HTERT RPE-1 (cell line): ENCODE results near the gene CPSF7.
"Not testable (repeated sequence)": the region's sequence is repeated elsewhere in the genome, so short reads cannot be mapped to it uniquely, and the experiment has no call there.

ENCODE experiments used
- in situ Hi-C: fragments of 300-500 bp; cut with MboI; formaldehyde crosslinking; loops from 4 replicates; pipeline ENCODE4 v1.14.3; 2020; ENCODE audit warnings: low sequenced_read_pairs

The CPSF7 gene

GRCh38 chr11:61390161-61390560 is 39.6 kb downstream of the CPSF7 start:
- in situ Hi-C loops = no loop called here

DNA sequence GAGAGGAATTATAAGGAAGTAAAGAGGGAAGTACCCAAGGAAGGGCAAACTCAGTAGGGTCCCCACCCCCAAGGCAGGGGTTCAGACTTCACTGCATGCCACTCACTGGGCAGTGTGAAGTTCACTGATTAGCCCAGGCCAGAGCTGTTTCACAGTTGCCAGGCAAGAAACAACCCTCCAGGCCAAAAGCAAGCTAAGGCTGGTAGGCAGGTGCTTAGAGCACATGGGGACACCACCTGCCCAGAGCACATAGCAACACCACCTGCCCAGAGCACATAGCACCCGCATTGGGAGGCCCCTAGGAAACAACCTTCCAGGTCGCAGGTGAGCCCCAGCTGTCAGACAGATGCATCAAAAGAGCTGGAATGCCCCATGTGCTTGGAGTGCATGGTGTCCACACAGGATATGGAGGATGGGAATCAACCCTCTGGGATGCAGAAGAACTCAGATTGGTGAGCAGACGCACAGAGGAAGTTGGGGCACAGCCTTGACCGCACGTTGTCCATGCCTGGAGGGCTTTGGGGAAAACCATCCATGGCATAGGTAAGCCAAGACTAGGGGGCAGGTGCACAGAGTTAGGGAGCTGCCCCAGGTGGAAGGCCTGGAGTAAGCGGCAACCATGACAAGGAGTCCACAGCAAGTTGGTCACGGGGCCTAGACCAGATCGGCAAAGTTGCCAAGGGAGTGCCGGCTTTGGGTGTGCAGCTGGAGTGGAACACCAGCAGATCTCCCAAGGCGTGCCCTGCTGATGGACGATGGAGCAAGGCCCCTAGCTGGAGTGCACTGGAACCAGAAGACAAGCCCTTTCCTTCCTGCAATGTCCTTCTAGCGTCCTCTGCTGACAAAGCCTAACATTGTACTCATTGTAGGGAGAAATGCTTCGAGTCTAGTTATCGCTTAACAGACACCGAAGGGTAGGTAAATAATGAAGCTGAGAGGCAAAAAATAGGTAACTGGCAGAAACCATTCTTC is 45.2 kb downstream of the CPSF7 start:
- in situ Hi-C loops = no loop called here

DNA sequence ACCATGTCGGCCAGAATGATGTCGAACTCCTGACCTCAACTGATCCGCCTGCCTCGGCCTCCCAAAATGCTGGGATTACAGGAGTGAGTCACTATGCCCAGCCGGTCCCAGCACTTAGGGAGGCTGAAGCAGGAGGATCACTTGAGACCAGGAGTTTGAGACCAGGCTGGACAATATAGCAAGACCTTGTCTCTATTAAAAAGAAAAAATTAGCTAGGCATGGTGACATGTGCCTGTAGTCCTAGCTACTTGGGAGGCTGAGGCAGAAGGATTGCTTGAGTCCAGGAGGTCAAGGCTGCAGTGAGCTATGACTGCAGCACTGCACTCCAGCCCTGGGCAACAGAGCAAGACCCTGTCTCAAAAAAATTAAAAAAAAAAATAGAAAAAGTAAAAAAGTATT is 45.9 kb downstream of the CPSF7 start:
- in situ Hi-C loops = not testable (repeated sequence)

DNA sequence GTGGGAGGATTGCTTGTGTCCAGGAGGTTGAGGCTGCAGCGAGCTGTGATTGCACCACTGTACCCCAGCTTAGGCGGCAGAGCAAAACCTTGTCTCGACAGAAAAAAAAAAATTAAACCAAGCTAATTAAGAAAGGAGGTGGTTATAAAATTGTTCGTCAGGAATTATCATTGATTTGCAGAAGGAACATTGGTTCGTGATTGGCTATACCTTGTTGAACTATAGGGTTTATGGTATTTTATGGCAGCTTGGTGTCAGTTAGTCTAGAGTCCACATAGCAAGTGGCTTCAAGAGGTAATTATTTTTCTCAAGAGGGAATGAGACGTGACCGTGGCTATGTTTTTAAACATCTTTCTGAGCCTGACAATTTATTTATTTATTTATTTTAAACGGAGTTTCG is 48.9 kb downstream of the CPSF7 start:
- in situ Hi-C loops = no loop called here

DNA sequence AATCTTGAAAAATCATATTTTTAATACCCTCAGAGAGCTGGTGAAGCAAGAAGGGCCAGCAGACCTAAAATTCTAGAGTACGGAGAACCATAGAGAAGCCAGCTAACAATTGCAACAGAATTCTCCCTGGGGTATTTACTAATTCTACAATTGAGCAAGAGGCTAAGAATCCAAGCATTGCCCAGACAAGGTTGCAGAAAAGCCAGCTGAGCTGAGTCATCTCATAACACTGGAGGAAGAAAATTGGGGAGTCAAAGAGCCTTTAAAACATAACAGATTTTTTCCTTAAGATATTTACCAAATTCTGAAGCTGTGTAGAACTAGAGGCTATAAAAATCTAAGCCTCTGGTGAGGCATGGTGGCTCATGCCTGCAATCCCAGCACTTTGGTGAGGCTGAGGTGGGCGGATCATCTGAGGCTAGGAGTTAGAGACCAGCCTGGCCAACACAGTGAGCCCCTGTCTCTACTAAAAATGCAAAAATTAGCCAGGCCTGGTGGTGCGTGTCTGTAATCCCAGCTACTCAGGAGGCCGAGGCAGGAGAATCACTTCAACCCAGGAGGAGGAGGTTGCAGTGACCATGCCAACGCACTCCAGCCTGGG is 51.0 kb downstream of the CPSF7 start:
- in situ Hi-C loops = no loop called here

DNA sequence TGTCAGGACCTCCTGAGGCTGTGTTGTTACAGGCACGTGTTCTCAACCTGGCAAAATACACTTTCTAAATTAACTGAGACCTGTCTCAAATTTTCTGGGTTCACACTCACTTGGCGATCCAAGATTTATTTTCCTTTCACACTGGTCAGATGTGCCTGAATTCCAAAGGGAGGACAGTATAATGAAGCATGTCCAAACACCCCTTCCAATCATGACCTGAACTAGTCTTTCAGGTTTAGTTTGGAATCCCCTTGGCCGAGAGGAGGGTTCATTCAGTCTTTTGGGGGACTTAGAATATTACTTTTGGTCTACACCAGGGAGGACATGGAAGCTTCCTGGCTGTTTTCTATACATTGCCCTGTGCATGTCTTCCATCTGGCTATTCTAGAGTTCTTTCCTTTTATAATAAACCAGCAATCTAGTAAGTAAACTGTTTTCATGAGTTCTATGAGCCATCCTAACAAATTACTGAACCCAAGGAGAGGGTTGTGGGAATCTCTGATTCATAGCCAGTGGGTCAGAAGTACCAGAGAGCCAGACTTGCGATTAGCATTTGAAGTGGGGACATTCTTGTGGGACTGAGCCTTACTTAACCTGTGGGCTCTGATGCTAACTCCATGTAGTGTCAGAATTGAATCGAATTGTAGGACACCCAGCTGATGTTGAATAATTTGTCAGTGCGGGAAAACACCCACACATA is 52.2 kb downstream of the CPSF7 start:
- in situ Hi-C loops = no loop called here

DNA sequence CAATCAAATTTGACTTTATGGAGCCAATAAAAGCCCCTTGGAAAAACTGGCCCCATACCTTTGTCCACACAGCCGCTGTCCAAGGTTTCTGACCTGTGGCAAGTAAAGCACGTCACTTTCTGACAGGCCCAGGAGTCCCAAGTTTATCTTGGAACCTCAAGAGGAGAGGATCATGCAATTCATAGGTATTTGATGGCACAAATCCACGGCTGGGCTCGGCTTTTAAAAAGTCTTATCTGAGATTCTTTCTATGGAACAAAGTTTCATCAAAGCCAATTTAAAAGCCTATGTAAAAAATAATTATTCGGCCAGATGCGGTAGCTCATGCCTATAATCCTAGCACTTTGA is 54.0 kb downstream of the CPSF7 start:
- in situ Hi-C loops = no loop called here

DNA sequence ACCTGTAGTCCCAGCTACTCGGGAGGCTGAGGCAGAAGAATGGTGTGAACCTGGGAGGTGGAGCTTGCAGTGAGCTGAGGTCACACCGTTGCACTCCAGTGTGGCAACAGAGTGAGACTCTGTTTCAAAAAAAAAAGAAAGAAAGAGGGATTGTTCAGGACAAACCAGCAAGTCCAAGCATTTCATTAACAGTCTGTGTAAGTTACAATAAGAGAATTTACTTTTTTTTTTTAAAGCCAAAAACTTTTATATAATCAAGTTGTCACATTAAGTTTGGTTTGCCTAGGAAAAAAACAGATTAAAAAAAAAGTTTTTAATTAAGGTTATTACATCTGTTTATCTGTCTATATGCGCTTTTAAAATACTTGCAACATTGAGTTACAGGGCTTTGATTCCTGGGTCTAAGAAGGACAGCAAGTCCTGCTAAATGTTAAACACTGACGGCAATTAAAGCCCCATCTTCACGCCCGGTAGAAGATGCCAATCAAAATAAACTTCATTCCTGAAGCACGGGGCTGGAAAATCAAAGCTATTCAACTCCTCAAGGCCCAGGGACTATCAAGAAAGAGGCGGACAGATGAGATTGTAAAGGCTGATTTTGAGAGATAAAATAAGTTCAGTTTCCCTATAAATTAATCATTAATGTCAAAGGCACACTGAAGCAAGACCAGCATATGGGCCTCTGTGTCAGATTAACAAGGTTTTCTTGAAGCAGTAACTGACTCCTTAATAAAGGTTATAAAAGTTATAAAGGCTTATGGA is 56.9 kb downstream of the CPSF7 start:
- in situ Hi-C loops = no loop called here

GRCh38 chr11:61370349-61371005 is 59.3 kb downstream of the CPSF7 start:
- in situ Hi-C loops = no loop called here

DNA sequence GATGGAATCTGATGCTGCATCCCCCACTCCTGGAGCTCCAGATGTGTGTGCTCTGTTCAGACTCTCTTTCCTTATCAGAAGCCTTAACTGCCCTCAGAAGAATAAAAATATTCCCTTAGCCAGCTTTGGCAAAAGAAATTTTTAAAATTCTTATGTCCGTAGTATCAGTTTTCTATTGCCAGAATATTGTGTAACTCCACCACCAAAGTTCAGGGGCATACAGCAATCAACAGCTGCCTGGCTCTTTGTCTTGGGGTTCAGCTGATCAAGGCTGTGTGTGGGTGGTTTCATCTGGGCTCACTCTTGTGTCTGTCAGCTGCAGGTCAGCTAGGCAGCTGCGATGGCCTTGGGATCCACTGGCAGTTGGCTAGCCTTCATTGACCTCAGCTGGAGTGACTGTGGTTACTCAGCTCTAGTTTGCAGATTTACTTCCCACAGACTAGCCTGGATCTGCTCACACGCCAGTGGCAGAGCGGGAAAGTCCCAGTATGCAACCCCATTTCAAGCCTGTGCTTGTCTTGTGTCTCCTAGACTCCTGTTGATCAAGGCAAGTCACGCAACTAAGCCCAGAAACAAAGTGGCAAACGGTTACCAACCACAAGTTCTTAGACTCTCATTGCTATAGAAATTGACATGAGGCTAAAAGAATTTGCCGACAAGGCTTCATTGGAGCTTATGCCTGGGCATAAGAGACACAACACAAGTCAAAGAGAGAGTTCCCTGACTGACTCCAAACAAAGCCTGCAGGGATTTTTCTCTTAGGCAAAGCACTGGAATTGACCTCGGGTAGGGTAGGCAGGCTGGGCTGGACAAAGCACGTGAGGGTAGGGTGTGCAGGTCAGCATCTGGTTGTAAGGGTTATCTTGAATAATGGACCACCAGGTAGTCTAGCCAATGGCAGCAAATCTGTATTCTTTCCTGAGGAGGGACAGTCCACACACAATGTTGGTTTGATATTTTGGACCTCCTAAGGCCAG is 60.1 kb downstream of the CPSF7 start:
- in situ Hi-C loops = no loop called here

DNA sequence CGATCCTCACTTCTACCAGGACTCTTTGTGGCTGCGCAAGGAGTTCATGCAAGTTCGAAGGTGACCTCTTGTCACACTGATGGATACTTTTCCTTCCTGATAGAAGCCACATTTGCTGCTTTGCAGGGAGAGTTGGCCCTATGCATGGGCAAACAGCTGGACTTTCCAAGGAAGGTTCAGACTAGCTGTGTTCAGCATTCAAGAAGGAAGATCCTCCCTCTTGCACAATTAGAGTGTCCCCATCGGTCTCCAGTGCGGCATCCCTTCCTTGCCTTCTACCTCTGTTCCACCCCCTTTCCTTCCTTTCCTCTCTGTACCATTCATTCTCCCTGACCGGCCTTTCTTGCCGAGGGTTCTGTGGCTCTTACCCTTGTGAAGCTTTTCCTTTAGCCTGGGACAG is 61.1 kb downstream of the CPSF7 start:
- in situ Hi-C loops = no loop called here

- in situ Hi-C loops = no loop called here
Measured at GRCh38 chr11:61367406-61367805, 62.4 kb downstream of the CPSF7 start.

GRCh38 chr11:61364012-61364675 is 65.6 kb downstream of the CPSF7 start:
- in situ Hi-C loops = no loop called here

- in situ Hi-C loops = no loop called here
Measured at GRCh38 chr11:61362542-61362875, 67.3 kb downstream of the CPSF7 start.

DNA sequence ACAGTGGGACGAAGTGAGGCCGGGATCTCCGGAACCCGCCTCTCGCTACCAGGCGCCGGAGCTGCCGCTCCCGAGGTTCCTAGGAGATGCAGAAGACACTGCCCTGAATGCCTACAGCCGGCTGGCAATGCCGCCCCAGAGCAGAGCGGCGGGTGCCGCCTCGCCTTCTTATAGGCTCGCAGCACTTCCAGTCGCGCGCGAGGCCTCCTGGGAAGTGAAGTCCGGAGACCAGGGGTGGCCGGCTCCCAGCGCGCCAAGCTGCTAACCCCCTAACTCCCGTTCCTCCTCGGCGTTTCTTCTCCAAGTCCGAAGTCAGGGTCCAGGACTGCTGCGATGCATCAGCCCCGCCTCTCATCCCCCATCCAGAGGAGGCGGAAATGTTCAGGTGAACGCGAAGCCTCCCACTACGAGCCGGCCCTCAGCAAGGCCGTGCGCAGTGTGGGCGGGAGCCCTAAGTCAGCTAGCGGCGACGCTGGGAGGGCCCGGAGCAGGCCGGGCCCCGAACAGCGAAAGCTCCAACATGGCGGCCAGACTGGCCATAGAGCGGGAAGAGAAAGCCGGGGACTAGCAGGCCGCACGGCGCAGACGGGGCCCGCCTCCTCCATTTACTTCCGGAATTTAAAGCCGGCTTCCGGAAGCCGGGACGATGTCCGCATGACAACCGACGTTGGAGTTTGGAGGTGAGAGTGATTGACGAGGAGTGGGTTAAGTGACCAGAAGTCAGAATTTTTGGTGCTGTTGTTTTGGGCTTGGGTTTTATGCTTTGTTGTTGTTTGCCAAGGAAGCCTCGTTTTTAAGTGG is 67.8 kb downstream of the CPSF7 start, which contains the start of the genes CYB561A3 and TMEM138:
TSS of gene CYB561A3 (minus strand) at position 142 of the 801 bp plus-strand sequence. CDS start 5,169 bp downstream, outside the sequence.
TSS of gene TMEM138 (plus strand) at position 634 of the 801 bp plus-strand sequence. CDS start 2,017 bp downstream, outside the sequence.
- in situ Hi-C loops = no loop called here

GRCh38 chr11:61361237-61361740 is 68.5 kb downstream of the CPSF7 start:
- in situ Hi-C loops = no loop called here

DNA sequence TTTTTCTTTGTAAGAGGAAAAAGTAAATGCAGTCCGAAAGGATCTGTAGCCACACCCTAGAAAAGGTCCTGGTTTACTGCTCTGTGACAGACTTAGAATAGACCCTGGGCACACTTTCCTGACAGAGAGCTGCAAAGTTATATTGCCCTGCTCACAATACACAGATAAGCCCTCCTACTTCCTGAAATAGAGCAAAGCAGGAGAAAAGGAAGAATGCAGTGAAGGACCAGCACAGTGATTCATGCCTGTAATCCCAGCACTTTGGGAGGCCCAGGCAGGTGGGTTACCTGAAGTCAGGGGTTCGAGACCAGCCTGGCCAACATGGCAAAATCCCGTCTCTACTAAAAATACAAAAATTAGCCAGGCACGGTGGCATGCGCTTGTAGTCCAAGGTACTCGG is 70.3 kb downstream of the CPSF7 start:
- in situ Hi-C loops = no loop called here

- in situ Hi-C loops = no loop called here
Measured at GRCh38 chr11:61358566-61358965, 71.2 kb downstream of the CPSF7 start.
